ENCODE results near the gene FCN2.
"Not testable (repeated sequence)": the region's sequence is repeated elsewhere in the genome, so short reads cannot be mapped to it uniquely, and the experiment has no call there.

Gene FCN2

GRCh38 chr9:134848504-134848903, 32.1 kb upstream of the FCN2 start:
- no peaks in the 10 kb centered on the region for H3K27me3 ChIP-seq (ENCODE audit: low read depth, low read length)
- no peak overlapping the region for H3K27ac ChIP-seq (ENCODE audit: low read length)
- peaks cover 0 to 9% of the 10 kb centered on the region in 2 donors for H3K36me3 ChIP-seq (ENCODE audit: control insufficient read depth in 1 of 2, insufficient read depth in 2 of 2, low read length in 2 of 2)
- H3K4me3 ChIP-seq (ENCODE audit: low read depth in 1 of 2, low read length in 2 of 2), result no peak overlapping the region
- peaks cover 0 to 2% of the 10 kb centered on the region in 2 donors for H3K9me3 ChIP-seq (ENCODE audit: control insufficient read depth in 1 of 2, low read length in 2 of 2)
- no peaks in the 10 kb centered on the region for H3K4me1 ChIP-seq (ENCODE audit: control insufficient read depth in 1 of 2, insufficient read depth in 2 of 2, low read length in 2 of 2)

- Histone ChIP-seq H3K4me1 (ENCODE audit: control insufficient read depth in 1 of 2, insufficient read depth in 2 of 2, low read length in 2 of 2) (no peaks in the 10 kb centered on the region), H3K36me3 (ENCODE audit: control insufficient read depth in 1 of 2, insufficient read depth in 2 of 2, low read length in 2 of 2) (no peaks in the 10 kb centered on the region), H3K4me3 (ENCODE audit: low read depth in 1 of 2, low read length in 2 of 2) (no peak overlapping the region), H3K27me3 (ENCODE audit: low read depth, low read length) (no peaks in the 10 kb centered on the region), H3K27ac (ENCODE audit: low read length) (no peak overlapping the region), H3K9me3 (ENCODE audit: control insufficient read depth in 1 of 2, low read length in 2 of 2) (peaks cover 0 to 2% of the 10 kb centered on the region in 2 donors)
Observed at GRCh38 chr9:134850611-134851010, 30.0 kb upstream of the FCN2 start.

GRCh38 chr9:134851020-134851419, 29.6 kb upstream of the FCN2 start:
- Histone ChIP-seq H3K27ac (ENCODE audit: low read length) (no peak overlapping the region), H3K27me3 (ENCODE audit: low read depth, low read length) (no peaks in the 10 kb centered on the region), H3K9me3 (ENCODE audit: control insufficient read depth in 1 of 2, low read length in 2 of 2) (peaks cover 0 to 2% of the 10 kb centered on the region in 2 donors), H3K36me3 (ENCODE audit: control insufficient read depth in 1 of 2, insufficient read depth in 2 of 2, low read length in 2 of 2) (no peaks in the 10 kb centered on the region), H3K4me1 (ENCODE audit: control insufficient read depth in 1 of 2, insufficient read depth in 2 of 2, low read length in 2 of 2) (no peaks in the 10 kb centered on the region), H3K4me3 (ENCODE audit: low read depth in 1 of 2, low read length in 2 of 2) (no peak overlapping the region)

- H3K27me3 ChIP-seq (ENCODE audit: low read depth, low read length), result no peaks in the 10 kb centered on the region
- no peaks in the 10 kb centered on the region for H3K4me1 ChIP-seq (ENCODE audit: control insufficient read depth in 1 of 2, insufficient read depth in 2 of 2, low read length in 2 of 2)
- H3K36me3 ChIP-seq (ENCODE audit: control insufficient read depth in 1 of 2, insufficient read depth in 2 of 2, low read length in 2 of 2), result no peaks in the 10 kb centered on the region
- peaks cover 0 to 2% of the 10 kb centered on the region in 2 donors for H3K9me3 ChIP-seq (ENCODE audit: control insufficient read depth in 1 of 2, low read length in 2 of 2)
- H3K4me3 ChIP-seq (ENCODE audit: low read depth in 1 of 2, low read length in 2 of 2), result no peak overlapping the region
- H3K27ac ChIP-seq (ENCODE audit: low read length), result no peak overlapping the region
Observed at GRCh38 chr9:134852906-134853654, 27.5 kb upstream of the FCN2 start.

GRCh38 chr9:134853893-134854292, 26.7 kb upstream of the FCN2 start:
- no peak overlapping the region for H3K27ac ChIP-seq (ENCODE audit: low read length)
- H3K4me3 ChIP-seq (ENCODE audit: low read depth in 1 of 2, low read length in 2 of 2), result no peak overlapping the region
- H3K36me3 ChIP-seq (ENCODE audit: control insufficient read depth in 1 of 2, insufficient read depth in 2 of 2, low read length in 2 of 2), result no peaks in the 10 kb centered on the region
- no peaks in the 10 kb centered on the region for H3K27me3 ChIP-seq (ENCODE audit: low read depth, low read length)
- H3K4me1 ChIP-seq (ENCODE audit: control insufficient read depth in 1 of 2, insufficient read depth in 2 of 2, low read length in 2 of 2), result no peaks in the 10 kb centered on the region
- H3K9me3 ChIP-seq (ENCODE audit: control insufficient read depth in 1 of 2, low read length in 2 of 2), result peaks cover 0 to 2% of the 10 kb centered on the region in 2 donors

GRCh38 chr9:134854541-134854981, 26.0 kb upstream of the FCN2 start:
- Histone ChIP-seq H3K4me3 (ENCODE audit: low read depth in 1 of 2, low read length in 2 of 2) (no peak overlapping the region), H3K27me3 (ENCODE audit: low read depth, low read length) (no peaks in the 10 kb centered on the region), H3K27ac (ENCODE audit: low read length) (no peak overlapping the region), H3K4me1 (ENCODE audit: control insufficient read depth in 1 of 2, insufficient read depth in 2 of 2, low read length in 2 of 2) (no peaks in the 10 kb centered on the region), H3K36me3 (ENCODE audit: control insufficient read depth in 1 of 2, insufficient read depth in 2 of 2, low read length in 2 of 2) (no peaks in the 10 kb centered on the region), H3K9me3 (ENCODE audit: control insufficient read depth in 1 of 2, low read length in 2 of 2) (peaks cover 0 to 2% of the 10 kb centered on the region in 2 donors)

GRCh38 chr9:134855231-134855899, 25.2 kb upstream of the FCN2 start:
- Histone ChIP-seq H3K4me3 (ENCODE audit: low read depth in 1 of 2, low read length in 2 of 2) (no peak overlapping the region), H3K27ac (ENCODE audit: low read length) (no peak overlapping the region), H3K4me1 (ENCODE audit: control insufficient read depth in 1 of 2, insufficient read depth in 2 of 2, low read length in 2 of 2) (no peaks in the 10 kb centered on the region), H3K27me3 (ENCODE audit: low read depth, low read length) (no peaks in the 10 kb centered on the region), H3K36me3 (ENCODE audit: control insufficient read depth in 1 of 2, insufficient read depth in 2 of 2, low read length in 2 of 2) (no peaks in the 10 kb centered on the region), H3K9me3 (ENCODE audit: control insufficient read depth in 1 of 2, low read length in 2 of 2) (no peaks in the 10 kb centered on the region)

- Histone ChIP-seq H3K36me3 (ENCODE audit: control insufficient read depth in 1 of 2, insufficient read depth in 2 of 2, low read length in 2 of 2) (no peaks in the 10 kb centered on the region), H3K27me3 (ENCODE audit: low read depth, low read length) (no peaks in the 10 kb centered on the region), H3K4me1 (ENCODE audit: control insufficient read depth in 1 of 2, insufficient read depth in 2 of 2, low read length in 2 of 2) (no peaks in the 10 kb centered on the region)
Observed at GRCh38 chr9:134855900-134856377, 24.7 kb upstream of the FCN2 start.

GRCh38 chr9:134857451-134857850, 23.2 kb upstream of the FCN2 start:
- H3K4me3 ChIP-seq (ENCODE audit: low read depth in 1 of 2, low read length in 2 of 2); H3K4me1 ChIP-seq (ENCODE audit: control insufficient read depth in 1 of 2, insufficient read depth in 2 of 2, low read length in 2 of 2); H3K27ac ChIP-seq (ENCODE audit: low read length); H3K9me3 ChIP-seq (ENCODE audit: control insufficient read depth in 1 of 2, low read length in 2 of 2); H3K36me3 ChIP-seq (ENCODE audit: control insufficient read depth in 1 of 2, insufficient read depth in 2 of 2, low read length in 2 of 2); H3K27me3 ChIP-seq (ENCODE audit: low read depth, low read length): not testable (repeated sequence)

More at GRCh38 chr9:134855900-134856377, 24.7 kb upstream of the FCN2 start:
- no peak overlapping the region for H3K4me3 ChIP-seq (ENCODE audit: low read depth in 1 of 2, low read length in 2 of 2)
- no peak overlapping the region for H3K27ac ChIP-seq (ENCODE audit: low read length)
- no peaks in the 10 kb centered on the region for H3K9me3 ChIP-seq (ENCODE audit: control insufficient read depth in 1 of 2, low read length in 2 of 2)

GRCh38 chr9:134858051-134858841, 22.4 kb upstream of the FCN2 start:
- Histone ChIP-seq H3K4me1 (ENCODE audit: control insufficient read depth in 1 of 2, insufficient read depth in 2 of 2, low read length in 2 of 2) (no peaks in the 10 kb centered on the region), H3K27me3 (ENCODE audit: low read depth, low read length) (no peaks in the 10 kb centered on the region), H3K27ac (ENCODE audit: low read length) (no peak overlapping the region), H3K4me3 (ENCODE audit: low read depth in 1 of 2, low read length in 2 of 2) (no peak overlapping the region), H3K9me3 (ENCODE audit: control insufficient read depth in 1 of 2, low read length in 2 of 2) (no peaks in the 10 kb centered on the region), H3K36me3 (ENCODE audit: control insufficient read depth in 1 of 2, insufficient read depth in 2 of 2, low read length in 2 of 2) (no peaks in the 10 kb centered on the region)

- no peaks in the 10 kb centered on the region for H3K9me3 ChIP-seq (ENCODE audit: control insufficient read depth in 1 of 2, low read length in 2 of 2)
- H3K36me3 ChIP-seq (ENCODE audit: control insufficient read depth in 1 of 2, insufficient read depth in 2 of 2, low read length in 2 of 2), result no peaks in the 10 kb centered on the region
- H3K4me3 ChIP-seq (ENCODE audit: low read depth in 1 of 2, low read length in 2 of 2), result no peak overlapping the region
- H3K4me1 ChIP-seq (ENCODE audit: control insufficient read depth in 1 of 2, insufficient read depth in 2 of 2, low read length in 2 of 2), result no peaks in the 10 kb centered on the region
- H3K27me3 ChIP-seq (ENCODE audit: low read depth, low read length), result no peaks in the 10 kb centered on the region
- no peak overlapping the region for H3K27ac ChIP-seq (ENCODE audit: low read length)
Observed at GRCh38 chr9:134860510-134860909, 20.1 kb upstream of the FCN2 start.

Measured in muscle layer of duodenum (tissue), 2 donors.